Effector CD8-positive, alpha-beta T cell (primary cell): ENCODE results near the gene ANO5.
"Not testable (repeated sequence)": the region's sequence is repeated elsewhere in the genome, so short reads cannot be mapped to it uniquely, and the experiment has no call there.

Source experiments
- DNase-seq: peaks from one replicate; lab custom pipeline; 2025; lab: John Stamatoyannopoulos, UW

Gene ANO5

GRCh38 chr11:22197139-22198005 lies 4.5 kb downstream of the ANO5 start:
- DNase-seq, result no peak

- DNase-seq, result no peak
These were observed 6.4 kb downstream of the ANO5 start for GRCh38 chr11:22199243-22199642.

- DNase-seq, result no peak
These were observed 10.4 kb downstream of the ANO5 start for GRCh38 chr11:22203281-22203680.

- no peak for DNase-seq
These were observed 14.3 kb downstream of the ANO5 start for GRCh38 chr11:22207162-22207561.

- DNase-seq, result no peak
These were observed 15.4 kb downstream of the ANO5 start for GRCh38 chr11:22208151-22208858.

GRCh38 chr11:22216940-22217339 lies 24.1 kb downstream of the ANO5 start:
- DNase-seq, result no peak

GRCh38 chr11:22221143-22221542 lies 28.3 kb downstream of the ANO5 start:
- no peak for DNase-seq

- no peak for DNase-seq
These were observed 32.3 kb downstream of the ANO5 start for GRCh38 chr11:22225190-22225589.

GRCh38 chr11:22234743-22235142 lies 41.9 kb downstream of the ANO5 start:
- DNase-seq, result no peak

GRCh38 chr11:22244986-22245592 lies 52.2 kb downstream of the ANO5 start:
- DNase-seq, result no peak

- DNase-seq, result no peak
These were observed 54.1 kb downstream of the ANO5 start for GRCh38 chr11:22246992-22247391.

GRCh38 chr11:22249871-22250270 lies 57.0 kb downstream of the ANO5 start:
- DNase-seq, result no peak

GRCh38 chr11:22256876-22257275 lies 64.0 kb downstream of the ANO5 start:
- no peak for DNase-seq

- DNase-seq, result no peak
These were observed 70.7 kb downstream of the ANO5 start for GRCh38 chr11:22263613-22264012.

- not testable (repeated sequence) for DNase-seq
These were observed 76.2 kb downstream of the ANO5 start for GRCh38 chr11:22268983-22269624.

GRCh38 chr11:22273781-22274180 lies 80.9 kb downstream of the ANO5 start:
- DNase-seq, result no peak

- no peak for DNase-seq
These were observed 82.7 kb downstream of the ANO5 start for GRCh38 chr11:22275600-22275999.

- no peak for DNase-seq
These were observed 83.7 kb downstream of the ANO5 start for GRCh38 chr11:22276535-22276934.

- DNase-seq, result not testable (repeated sequence)
These were observed 92.1 kb downstream of the ANO5 start for GRCh38 chr11:22284991-22285390.

- DNase-seq, result no peak
These were observed 109.5 kb downstream of the ANO5 start for GRCh38 chr11:22302368-22302767.

- DNase-seq, result no peak
These were observed 111.6 kb downstream of the ANO5 start for GRCh38 chr11:22304337-22304961.

GRCh38 chr11:22317656-22318055 lies 124.8 kb downstream of the ANO5 start:
- DNase-seq, result no peak
